VCaP (cell line): ENCODE data around the gene TGFBR3.

Experiments
- H3K27ac ChIP-seq: fragments of 450-650 bp; 2 replicates; pipeline ENCODE4 v1.5.1; 2017
- CTCF ChIP-seq: fragments of 450-650 bp; conservative IDR thresholded peaks from 2 replicates; pipeline ENCODE4 v1.5.1; 2017; ENCODE audit warnings: mild to moderate bottlenecking, moderate library complexity

TGFBR3 gene

DNA sequence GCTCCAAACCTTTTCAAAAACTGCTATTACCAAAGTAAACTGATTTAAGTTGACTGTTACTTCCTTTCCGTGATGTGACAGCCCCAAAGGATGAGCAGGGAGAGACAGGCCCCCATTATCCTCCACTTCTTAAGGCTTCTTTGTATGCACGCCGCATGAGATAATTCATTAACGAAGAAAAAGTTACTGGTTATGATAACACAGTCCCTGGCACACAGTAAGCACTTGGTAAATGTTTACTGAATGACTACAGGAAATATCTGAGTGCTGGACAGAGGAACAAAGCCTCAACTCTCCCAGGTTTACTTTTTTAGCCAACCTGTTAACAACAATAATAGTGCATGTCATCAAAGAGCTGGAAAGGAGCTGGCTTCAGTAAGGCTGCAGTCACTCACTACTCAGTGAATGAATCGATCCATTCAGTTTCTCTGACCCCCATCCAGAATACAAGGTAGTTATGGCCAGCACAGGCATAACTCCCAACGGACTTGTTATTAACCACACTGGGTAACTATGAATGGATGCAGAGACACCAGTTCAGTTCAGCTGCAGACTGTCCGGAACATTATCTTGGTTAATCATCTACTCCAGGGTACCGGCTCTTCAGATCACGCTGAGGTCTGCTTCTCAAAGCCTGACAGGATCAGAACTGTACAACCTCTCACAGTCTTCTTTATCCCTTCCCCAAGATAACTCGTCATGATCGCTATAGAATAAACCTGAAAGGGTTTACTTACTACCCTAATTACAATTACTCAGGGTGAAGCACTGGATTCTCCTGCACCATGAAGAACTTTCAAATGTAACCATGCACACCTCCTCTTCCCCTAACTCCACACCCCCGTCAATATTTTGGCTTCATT lies 58.3 kb downstream of the TGFBR3 start:
- H3K27ac ChIP-seq, result peak overlapping the region; percentile 78

DNA sequence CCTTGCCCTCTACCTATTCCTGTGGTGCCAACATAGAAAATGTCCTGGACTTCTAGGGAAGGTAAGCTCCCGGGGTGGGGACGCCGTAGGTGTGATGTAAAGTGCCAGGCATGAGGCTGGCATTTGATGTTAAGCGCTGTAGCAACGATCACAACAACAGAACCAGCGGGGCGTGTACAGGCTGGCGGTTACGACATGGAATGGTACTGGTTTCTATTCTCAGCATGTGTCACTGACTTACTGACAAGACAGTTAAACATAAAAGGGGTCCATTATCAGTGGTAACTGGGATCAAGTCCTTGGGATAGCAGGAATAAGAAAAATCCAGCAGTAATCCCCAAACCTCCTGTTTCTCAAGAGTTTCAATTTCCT lies 58.9 kb downstream of the TGFBR3 start:
- TF ChIP-seq CTCF, result no peak

More for the DNA sequence above, 58.3 kb downstream of the TGFBR3 start:
- no peak for TF ChIP-seq CTCF

DNA sequence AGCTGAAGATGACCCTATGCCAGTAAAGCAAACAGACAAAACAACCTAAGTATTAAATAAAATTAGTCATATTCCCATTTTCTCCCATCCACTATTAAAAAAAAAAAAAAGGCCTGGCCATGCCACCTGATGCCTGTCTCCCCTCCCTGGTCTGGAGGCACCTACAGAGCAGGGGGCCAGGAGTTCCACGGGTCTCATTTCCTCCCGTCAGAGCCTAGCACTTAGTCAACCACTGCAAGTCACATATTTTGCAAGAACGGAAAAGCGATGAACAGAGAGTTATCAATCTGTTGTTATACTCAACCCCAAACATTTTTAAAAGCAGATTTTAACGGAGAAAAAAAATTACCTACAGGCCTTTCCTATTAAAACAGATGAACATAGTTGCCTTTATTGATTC lies 59.3 kb downstream of the TGFBR3 start:
- H3K27ac ChIP-seq, result peak overlapping the region; percentile 78
- TF ChIP-seq CTCF, result no peak

More for the DNA sequence above, 58.9 kb downstream of the TGFBR3 start:
- H3K27ac ChIP-seq, result peak overlapping the region; percentile 78

DNA sequence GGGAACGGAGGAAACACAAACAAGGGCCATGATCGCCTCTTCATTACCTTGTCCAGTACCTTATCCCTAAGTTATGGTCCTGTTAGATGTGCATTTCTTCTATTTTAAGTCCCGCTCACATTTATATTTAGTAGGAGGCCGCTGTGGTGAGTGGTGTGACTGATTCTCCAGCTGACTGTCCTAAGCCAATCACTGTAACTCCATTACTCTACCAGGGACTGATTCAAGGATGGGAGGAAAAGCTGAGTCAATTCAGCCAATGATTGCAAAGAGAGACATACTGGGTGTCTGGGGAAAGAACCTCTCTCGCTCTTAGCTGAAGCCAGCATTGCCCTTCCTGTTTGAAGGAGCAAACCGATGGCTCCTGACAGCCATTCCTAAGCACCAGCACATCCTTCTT lies 59.7 kb downstream of the TGFBR3 start:
- TF ChIP-seq CTCF, result no peak
- peak overlapping the region; percentile 78; the same call in 1 of the 2 replicates for H3K27ac ChIP-seq

- no peak for TF ChIP-seq CTCF
- H3K27ac ChIP-seq, result no peak overlapping the region
These were observed 64.7 kb downstream of the TGFBR3 start for GRCh38 chr1:91821126-91821868.

DNA sequence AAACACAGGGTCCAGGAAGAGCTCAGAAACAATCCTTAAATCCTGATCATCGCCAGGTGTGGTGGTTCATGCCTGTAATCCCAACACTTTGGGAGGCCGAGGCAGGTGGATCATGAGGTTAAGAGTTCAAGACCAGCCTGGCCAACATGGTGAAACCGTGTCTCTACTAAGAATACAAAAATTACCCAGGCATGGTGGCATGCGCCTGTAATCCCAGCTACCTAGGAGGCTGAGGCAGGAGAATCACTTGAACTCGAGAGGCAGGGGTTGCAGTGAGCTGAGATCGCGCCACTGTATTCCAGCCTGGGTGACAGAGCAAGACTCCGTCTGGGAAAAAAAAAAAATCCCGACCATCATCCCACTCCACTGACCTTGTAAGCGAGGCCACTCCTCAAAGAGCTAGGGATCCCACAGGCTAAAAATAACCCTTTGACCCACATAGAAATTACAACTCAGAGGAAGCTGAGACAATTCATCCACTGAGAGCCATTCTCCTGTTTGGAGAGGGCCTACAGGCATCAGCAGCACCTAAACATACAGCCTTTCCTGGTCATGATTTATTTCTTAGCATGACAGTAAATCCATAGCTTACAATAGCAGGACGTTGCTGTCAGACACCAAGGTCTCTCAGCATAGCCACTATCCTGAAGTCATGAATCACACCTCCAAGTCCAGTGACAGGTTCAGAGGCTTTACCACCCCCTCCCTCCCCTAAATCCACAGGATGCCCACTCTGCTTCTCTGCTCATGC lies 66.7 kb downstream of the TGFBR3 start:
- H3K27ac ChIP-seq, result no peak overlapping the region
- TF ChIP-seq CTCF, result no peak

DNA sequence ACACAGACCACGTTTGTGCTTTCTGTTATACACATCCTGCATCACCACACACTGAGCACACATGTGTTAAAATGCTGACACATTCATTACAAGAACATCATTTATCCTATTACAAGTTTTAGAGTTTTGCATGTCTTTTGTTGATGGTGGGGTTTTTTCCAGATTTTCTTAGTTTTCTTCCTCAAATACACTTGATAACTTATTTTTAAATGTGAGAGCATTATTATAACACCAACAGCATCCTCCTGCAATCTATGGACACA lies 67.3 kb downstream of the TGFBR3 start:
- no peak for TF ChIP-seq CTCF
- no peak overlapping the region for H3K27ac ChIP-seq
